ENCODE measurements around the gene ANO9.
A peak's percentile ranks its signal among the peaks of the same experiment; 100 is the strongest.
"Not testable (repeated sequence)": the region's sequence is repeated elsewhere in the genome, so short reads cannot be mapped to it uniquely, and the experiment has no call there.

Gene ANO9

DNA sequence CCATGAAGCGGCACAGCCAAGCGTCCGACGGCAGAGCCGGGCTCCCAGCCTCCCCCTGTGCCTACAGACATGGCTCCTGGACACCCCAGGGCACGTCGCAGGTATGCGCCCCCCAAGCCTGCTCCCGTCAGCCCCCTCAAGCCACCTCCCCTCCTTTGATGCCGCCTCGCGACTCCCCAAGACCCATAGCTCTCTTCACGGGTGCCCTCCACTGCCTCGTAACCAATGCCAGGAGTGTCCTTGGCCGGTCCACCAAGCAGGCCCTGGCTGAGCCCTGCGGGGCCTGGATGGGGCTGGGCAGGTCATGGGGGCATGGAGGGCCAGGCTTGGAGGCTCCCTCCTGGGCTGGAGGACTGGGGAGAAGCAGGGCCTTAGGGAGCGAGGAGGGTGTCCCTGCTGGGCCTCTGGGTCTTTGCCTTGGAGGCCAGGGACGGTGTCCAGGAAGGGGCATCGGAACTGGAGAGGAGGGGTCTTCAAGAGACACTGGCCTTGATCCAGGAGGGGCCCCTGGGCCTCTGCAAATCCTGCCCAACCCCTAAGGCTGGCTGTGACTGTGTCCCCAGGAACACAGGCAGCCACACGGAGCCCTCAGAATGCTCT is 9.2 kb downstream of the ANO9 start:
- no peak for DNase-seq

DNA sequence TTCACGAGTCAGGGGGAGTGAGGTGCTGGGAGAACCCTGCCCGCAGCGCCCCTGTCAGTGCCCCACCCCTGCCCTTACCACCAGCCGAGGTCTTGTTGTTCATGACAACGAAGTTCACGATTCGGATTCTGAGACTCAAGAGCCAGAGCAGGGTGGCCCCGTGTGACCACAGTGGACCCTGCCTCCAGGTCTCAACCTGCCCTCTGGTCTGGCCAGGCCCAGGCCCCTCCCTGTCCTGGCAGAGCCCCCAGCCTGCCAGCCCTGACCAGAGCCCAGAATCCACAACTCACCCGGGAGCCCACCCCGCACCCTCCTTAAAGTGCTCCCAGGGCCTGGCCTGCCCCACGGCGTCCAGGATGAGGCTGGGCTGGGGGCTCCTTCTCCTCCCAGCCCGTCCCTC is 9.9 kb downstream of the ANO9 start:
- no peak for DNase-seq

DNA sequence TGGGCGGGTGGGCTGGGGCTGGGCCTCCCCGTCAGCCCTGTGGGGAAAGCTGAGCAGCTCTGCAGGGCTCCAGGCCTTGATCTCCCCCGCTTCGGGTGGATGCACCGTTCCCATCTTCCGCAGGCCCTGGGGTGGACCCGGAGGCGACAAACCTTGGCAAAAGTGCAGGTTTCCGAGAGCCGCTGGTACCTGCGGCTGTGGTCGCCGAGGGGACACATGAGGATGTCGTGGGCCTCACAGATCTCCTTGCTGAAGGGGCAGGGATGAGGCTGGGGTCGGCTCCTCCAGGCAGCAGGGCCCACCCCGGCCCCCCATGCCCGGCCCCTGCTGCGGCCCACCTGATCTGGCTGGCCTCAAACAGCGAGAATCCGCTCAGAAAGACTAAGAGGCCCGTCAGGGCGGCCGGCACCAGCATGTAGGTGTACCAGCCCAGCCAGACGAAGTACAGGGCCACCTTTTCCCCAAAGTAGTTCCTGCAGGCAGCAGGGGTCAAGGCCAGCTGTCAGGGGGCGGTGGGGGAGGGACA is 11.8 kb downstream of the ANO9 start:
- no peak for DNase-seq

DNA sequence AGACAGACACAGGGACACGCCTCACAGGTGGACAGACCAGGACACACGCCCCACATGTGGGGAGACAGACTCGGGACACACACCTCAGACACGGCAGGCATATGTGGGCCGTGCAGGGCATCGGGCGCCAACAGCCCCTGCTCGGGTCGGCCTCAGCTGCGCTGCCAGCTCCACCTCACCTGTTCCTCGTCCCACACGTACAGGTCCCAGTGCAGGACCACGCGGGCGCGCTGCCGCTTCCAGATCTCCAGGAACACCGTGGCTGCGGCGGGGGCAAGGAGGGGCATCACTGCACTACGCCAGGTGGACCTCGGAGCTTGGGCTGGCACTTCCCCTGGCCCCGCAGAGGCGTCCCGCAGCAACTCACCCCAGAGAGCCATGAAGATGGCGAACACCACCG is 12.4 kb downstream of the ANO9 start:
- DNase-seq, result no peak

DNA sequence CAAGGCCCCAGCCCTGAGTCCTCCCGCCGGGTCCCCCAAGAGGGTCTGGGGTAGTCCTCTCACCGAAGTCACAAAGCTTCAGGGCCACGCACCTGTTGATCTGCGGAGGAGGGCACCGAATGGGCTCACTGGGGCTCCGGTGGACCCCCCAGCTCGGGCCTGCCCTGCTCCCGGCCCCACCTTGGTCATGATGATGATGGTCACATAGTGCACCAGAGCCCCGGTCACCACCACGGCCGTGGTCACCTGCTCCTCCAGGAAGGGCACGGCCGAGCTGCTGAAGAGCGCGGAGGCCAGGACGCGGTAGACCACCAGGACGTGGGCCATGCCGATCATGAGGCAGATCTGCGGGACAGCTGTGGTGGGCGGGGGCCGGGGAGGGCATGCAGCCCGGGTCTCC is 13.5 kb downstream of the ANO9 start:
- no peak for DNase-seq

DNA sequence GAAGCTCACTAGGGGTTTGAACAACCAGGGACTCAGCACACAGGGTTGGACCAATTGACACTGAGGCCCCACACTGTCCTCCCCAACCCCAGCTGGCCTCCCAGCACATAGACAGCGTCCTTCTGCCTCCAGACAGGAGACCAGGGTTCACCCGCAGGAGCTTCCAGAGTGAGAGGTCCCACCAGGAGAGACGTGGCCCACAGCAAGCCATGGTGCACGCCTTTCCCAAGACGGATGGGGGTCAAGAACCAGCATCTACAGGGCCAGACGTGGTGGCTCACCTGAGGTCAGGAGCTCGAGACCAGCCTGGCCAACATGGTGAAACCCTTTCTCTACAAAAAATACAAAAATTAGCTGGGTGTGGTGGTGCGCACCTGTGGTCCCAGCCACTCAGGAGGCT is 15.0 kb downstream of the ANO9 start:
- no peak for DNase-seq

DNA sequence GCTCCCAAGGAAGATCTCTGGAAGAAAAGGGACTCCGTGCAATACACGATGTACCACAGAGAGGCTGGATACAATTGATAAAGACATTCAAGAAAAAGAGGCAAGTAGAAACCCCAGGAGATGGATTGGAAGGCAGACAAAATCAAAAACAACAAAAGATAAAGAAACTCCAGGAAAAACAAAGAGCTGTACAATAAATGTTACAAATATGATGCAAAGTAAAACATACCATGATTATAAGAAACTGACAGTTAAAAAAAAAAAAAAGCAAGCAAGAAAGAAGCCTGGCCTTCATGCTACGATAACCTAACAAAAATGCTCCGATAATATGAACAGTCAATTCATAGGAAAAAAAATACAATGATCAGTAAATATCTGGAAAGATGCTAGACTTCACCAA is 16.5 kb downstream of the ANO9 start:
- no peak for DNase-seq

DNA sequence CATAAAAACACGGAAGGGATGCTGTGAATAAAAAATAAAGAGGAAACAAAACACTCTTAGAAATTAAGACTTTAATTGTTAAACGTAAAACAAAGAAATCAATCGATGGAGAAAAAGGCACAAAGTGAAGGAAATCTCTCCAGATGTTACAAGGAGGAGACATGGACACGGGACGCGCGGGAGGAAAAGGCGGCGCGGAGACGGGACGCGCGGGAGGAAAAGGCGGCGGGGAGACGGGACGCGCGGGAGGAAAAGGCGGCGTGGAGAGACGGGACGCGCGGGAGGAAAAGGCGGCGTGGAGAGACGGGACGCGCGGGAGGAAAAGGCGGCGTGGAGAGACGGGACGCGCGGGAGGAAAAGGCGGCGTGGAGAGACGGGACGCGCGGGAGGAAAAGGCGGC is 17.0 kb downstream of the ANO9 start:
- not testable (repeated sequence) for DNase-seq

DNA sequence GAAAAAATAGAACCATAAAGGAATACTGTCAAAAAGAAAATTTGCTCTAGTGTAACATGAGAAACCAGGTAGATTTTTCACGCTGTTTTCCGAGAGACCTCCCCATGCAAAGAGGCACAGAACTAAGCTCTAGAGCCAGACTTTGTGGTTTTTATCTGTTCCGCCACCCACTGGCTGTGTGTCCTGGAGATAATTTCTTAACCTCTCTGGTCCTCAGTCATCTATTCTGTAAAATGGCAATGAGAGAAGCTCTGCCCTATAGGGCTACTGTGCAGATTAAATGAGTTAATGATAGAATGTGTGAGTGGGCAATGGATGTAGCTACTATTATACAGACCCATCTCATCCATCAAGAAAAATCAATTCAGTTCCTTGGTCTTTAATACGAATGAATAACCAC is 17.6 kb downstream of the ANO9 start:
- DNase-seq, result no peak

DNA sequence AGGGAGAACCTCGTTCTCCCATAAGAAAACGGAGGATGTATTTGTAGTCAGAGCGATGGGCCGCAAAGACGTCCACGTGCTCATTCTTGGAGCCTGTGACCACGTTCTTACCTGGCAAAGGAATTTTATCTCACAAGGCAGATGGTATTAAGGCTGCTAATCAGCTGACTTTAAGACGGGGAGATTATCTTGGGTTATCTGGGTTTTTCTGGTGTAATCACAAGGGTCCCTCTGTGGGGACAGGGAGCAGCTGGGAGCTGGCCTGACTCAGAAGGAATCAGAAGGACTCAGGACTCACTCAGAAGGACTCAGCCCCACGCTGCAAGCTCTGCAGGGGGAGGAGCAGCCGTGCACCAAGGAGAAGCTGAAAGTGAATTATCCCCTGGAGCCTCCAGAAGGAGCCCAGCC is 19.6 kb downstream of the ANO9 start:
- no peak for DNase-seq

DNA sequence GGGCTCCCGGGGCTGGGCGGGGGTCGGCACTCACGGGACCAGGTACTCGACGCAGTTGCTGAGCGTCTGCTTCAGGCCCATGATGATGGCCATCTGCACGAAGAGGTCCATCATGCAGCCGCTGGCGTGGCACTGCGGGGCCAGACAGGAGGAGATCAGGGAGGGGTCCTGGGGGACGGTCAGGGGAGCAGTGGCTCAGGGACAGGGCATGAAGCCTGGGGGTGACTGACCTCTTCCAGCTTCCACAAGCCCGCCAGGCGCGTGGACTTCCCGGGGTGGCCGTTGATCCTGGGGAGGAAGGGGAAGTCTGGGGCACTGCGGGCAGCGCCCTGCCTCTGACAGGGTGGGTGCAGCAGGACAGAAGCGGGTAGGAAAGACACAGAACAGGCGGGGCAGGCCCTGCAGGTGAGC is 20.9 kb downstream of the ANO9 start:
- no peak for DNase-seq

DNA sequence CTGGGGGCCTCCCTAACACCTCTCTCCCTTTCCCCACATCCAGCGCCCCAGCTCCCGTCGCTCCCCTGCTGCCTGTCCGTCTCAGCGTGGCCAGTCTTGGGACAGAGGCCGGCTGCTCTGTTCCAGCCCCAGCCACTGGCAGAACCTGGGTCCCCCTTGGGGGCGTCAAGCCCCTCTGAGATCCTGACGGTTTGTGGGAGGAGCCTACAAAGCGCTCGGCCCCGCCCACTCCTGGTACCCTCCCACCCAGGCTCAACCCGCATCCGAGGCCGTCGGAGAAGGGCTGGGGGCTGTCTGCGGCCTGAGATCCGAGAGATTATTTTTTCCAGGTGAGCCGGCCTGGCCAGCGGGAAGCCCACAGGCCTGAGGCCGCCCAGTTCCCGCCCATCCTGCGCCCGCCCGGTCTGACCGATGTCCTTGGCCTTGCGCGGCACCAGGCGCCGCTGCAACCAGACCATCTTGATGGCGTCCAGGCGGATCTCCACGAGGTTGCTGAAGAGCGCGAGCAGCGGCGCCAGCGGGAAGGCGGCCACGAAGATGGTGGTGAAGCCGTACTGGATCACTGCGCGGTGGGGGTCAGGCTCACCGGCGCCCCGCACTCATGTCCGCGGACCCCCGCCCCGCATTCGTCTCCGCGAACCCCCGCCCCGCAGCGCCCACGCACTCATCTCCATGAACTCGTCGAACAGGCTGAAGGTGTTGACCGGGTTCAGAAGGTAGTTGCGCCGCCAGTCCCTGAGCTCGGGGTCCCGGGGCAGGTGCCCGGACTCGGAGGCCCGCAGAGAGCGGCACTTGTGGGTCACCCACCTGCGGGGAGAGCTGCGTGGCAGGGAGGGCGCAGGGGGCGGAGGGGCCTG is 21.5 kb downstream of the ANO9 start:
- DNase-seq, result no peak

DNA sequence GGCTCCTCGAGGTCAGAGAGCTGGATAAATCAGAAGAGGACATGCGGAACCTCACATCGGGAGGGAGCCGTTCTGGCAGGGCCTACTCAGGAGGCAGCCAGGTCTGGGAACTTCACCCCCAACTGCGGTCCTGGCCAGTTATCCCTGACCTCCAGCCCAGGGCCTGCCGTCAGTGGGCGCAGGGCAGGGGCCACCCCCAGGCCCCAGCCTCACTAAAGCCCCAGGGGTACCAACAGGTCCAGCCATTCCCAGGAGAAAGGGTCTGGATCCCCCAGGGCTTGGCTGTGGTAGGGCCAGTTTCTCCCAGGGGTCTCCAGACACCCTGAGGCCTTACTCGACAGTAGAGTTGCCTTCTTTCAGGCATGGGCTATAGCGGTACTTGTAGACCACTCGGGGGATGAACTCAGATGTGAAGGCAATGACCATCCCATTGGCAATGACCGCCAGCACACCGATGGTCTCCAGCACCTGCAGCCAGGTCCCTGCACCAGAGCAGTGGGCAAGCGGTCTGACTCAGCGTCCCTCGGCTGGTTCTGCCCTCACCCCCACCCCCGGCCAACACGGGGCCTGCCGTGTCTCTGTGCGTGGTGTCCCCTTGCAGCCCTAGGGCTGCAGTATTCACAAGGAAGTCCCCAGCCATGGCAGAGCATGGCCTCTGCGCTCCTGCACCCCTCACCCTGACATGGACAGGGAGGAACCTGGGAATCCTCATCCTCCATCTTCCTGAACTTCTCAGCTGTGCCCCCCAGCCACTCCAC is 22.4 kb downstream of the ANO9 start:
- no peak for DNase-seq

DNA sequence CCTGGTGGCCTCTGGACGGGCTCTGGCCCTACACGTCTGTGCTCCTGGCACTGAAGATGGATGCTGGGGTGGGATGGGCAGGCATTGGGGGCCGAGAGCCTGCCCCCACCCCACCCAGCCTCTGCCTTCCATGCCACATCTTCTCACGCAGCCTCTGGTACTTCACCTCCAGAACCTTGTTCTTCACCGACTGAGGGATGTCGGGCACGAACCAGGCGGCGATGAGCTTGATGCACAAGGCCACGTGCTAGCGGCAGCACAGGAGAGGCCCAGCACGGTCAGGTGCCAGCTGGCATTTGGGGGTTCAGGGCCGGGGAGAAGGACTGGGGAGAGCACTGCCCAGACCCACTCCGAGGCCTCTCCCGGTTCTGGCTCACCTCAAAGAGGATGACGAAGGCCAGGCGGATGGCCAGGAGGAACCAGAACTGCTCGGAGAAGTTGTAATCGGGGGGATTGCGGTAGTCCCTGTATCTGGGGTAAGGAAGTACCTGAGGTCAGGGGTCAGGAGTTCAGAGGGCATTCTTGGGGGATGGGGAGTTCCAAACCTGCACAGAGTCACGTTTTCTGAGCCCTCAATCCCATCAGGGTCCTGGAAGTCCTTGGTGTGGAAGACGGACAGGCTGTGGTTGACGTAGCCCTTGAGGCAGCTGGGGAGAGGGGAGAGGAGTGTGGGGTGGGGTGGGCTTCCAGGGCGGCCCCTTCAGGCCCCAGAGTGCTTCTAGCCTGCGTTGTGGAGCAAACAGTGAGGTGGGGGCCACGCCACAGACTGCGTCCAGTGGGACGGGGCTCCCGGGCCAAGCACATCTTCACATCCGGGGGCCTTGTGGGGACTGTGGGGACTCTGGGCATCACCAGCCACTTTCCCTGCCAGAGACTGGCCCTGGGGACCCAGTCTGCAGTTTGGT is 23.2 kb downstream of the ANO9 start:
- DNase-seq, result no peak

DNA sequence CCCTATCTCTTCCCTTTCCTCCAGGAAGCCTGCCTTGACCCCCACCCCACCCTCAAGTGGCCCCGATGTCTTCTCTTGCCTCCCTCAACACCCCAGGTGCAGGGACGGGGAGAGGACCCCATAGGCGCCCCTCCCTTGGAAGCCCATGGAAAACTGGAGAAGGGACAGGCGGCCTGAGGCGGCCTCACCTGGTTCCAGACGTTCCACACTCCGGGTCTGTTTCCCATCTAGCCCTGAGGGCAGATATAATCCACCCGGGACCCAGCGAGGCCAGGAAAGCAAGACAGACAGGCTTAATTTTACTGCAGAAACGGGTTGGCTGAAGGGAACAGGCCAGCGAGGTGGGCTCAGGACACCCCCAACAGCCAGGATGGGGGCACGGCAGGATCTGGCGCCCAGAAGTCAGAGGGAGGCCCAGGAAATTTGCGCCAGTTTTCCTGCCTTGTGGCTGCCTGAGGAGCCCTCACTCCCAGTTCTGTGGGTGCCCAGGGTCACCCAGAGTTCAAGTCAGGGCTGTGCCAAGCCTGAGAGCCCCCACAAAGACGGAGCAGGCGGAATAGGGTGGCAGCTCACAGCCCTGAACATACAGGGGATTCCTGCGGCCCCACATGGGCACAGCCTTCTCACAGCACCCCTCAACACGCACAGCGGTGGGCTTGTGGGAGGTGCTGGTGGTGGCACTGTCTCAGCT is 24.0 kb downstream of the ANO9 start:
- DNase-seq, result no peak

DNA sequence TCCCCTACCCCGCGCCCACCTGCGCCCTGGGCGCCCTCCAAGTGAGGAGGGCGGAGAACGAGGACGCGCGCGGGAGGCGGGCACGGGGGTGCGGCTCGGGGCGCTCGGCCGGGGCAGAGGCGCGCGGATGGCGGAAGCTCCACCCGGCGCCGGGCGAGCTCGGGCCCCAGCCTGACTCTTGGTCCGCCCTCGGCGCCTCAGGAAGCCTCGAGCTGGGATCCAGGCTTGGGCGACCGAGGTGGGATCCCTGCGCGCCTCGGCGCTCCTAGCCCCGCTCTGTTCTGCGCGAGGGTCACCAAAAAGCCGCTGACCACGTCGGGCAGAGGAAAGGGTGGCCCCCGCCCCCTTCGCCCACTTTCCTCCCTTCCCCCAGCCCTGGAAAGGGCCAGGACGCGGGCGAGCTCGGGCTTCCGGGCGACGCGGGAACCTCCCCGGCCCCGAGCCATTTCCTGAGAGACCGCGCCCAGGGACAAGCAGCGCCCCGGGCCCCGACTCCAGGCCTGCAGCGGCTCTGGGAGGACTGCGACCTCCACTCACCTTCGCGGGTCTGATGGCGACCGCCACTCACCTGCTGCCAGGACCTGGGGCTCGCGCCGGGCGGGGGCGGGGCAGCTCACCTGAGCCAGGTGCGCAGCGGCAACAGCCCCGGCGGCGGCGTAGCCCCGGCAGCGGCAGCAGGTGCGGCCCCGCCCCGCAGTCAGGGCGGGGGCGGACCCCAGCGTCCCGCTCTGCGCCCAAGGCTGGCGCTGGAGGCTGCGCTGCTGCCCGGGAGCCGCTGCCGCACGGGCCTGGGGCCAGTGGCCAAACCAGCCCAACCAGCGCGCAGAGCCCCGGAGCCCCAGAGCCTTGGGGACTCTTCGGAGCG is 24.8 kb downstream of the ANO9 start:
- peak; percentile 38 to 47 for DNase-seq

DNA sequence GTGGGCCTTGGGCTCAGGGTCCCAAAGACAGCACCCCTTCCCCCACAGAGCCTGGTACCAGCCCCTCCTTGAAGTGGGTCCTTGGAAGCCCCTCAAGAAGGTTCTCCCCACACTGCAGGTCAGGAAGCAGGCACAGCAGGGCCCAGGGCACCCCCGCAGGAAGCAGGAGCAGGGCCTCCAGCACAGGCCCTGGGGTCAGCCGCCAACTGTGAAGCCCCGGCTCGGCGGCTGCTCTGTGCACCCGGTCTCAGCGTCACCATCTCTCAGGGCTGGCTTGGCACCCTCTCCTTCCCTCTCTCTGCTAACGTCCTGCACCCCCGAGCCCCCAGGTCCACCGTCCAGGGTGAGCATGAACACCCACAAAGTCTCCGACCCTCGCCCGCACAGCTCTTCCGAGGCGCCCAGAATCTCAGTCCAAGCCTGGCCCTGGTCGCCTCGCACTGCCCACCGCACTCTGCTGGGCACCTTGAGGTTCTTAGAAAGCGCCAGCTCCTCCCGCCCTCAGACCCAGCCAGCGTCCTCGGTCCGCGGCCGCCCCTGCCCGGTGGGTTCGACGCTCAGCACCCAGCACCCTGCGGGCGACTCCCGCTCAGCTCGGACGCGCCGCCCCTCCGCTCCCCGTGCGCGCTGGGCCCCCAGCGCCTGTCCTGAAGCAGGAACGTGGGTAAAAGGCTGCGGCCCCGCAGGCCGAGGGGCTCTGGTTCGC is 25.6 kb downstream of the ANO9 start:
- DNase-seq, result no peak

DNA sequence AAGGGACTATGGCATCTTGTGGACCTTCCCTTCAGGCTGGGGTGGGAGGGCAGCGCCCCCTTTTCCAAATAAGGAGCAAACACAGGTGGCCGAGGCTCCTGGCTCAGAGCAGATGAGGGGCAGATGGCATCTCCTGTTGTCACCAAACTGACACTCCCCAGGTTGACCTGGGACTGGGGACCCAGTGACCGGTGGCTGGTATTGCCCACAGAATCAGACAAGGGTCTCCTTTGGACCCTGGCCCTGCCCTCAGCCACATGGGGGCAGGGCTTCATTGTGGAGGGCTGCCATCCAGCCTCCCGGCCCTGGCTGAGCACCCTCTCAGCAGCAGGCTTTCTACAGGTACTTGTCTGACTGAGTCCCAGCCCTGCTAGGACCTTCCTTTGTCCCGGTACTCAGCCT is 26.2 kb downstream of the ANO9 start:
- DNase-seq, result peak in 1 of 2 experiments; percentile 33

DNA sequence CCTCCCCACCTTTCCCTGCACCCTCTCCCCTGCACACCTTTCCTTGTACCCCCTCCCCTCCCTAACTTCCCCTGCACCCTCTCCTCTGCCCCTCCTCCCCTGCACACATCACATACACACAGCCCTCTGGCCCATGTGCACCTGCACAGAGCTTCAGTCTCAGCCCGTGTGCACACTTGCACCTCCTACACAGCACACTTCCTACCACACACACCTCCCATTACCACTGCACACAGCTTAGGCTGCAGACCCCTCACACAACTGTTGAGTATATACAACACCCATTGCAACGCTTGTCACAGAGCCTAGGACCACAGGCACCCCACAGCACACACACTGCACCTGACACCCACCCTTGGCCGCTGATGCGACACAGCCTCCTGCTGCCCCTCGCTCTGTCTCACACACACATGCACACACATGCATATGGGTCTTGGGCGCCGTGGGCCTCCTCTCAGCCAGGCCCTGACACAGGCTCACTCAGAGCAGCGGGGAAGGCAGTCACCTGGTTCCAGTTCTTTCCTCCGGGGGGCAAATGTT is 27.4 kb downstream of the ANO9 start:
- peak; percentile 50 to 61 for DNase-seq

Measured in Kasumi-1 (cell line).